ENCODE results near the gene PRRC2B.
"Not testable (repeated sequence)": the region's sequence is repeated elsewhere in the genome, so short reads cannot be mapped to it uniquely, and the experiment has no call there.

The PRRC2B gene

GRCh38 chr9:131438190-131438589 is 44.3 kb downstream of the PRRC2B start:
- FAIRE-seq = no peak

GRCh38 chr9:131439224-131439623 is 45.3 kb downstream of the PRRC2B start:
- FAIRE-seq = no peak

GRCh38 chr9:131441441-131441840 is 47.6 kb downstream of the PRRC2B start:
- FAIRE-seq = no peak

- no peak for FAIRE-seq
Observed at GRCh38 chr9:131442351-131442750, 48.5 kb downstream of the PRRC2B start.

GRCh38 chr9:131443648-131444047 is 49.8 kb downstream of the PRRC2B start:
- no peak for FAIRE-seq

GRCh38 chr9:131446276-131446675 is 52.4 kb downstream of the PRRC2B start:
- FAIRE-seq = no peak

GRCh38 chr9:131447148-131447547 is 53.3 kb downstream of the PRRC2B start:
- FAIRE-seq = no peak

- FAIRE-seq = no peak
Observed at GRCh38 chr9:131447600-131447999, 53.7 kb downstream of the PRRC2B start.

- no peak for FAIRE-seq
Observed at GRCh38 chr9:131448818-131449217, 54.9 kb downstream of the PRRC2B start.

GRCh38 chr9:131449276-131449675 is 55.4 kb downstream of the PRRC2B start:
- FAIRE-seq = no peak

- FAIRE-seq = no peak
Observed at GRCh38 chr9:131454028-131454427, 60.1 kb downstream of the PRRC2B start.

- not testable (repeated sequence) for FAIRE-seq
Observed at GRCh38 chr9:131455655-131456054, 61.8 kb downstream of the PRRC2B start.

- no peak for FAIRE-seq
Observed at GRCh38 chr9:131457746-131458145, 63.9 kb downstream of the PRRC2B start.

- FAIRE-seq = no peak
Observed at GRCh38 chr9:131459056-131459455, 65.2 kb downstream of the PRRC2B start.

GRCh38 chr9:131461166-131461565 is 67.3 kb downstream of the PRRC2B start:
- FAIRE-seq = no peak

- FAIRE-seq = no peak
Observed at GRCh38 chr9:131464354-131465000, 70.6 kb downstream of the PRRC2B start.

- no peak for FAIRE-seq
Observed at GRCh38 chr9:131465401-131465800, 71.5 kb downstream of the PRRC2B start.

- FAIRE-seq = no peak
Observed at GRCh38 chr9:131467214-131467935, 73.5 kb downstream of the PRRC2B start.

GRCh38 chr9:131468031-131468430 is 74.1 kb downstream of the PRRC2B start:
- FAIRE-seq = no peak

GRCh38 chr9:131469356-131469755 is 75.5 kb downstream of the PRRC2B start:
- FAIRE-seq = no peak

- no peak for FAIRE-seq
Observed at GRCh38 chr9:131469951-131470350, 76.1 kb downstream of the PRRC2B start.

GRCh38 chr9:131470581-131470991 is 76.7 kb downstream of the PRRC2B start:
- no peak for FAIRE-seq

GRCh38 chr9:131472085-131472484 is 78.2 kb downstream of the PRRC2B start:
- not testable (repeated sequence) for FAIRE-seq

GRCh38 chr9:131473198-131473885 is 79.5 kb downstream of the PRRC2B start:
- no peak for FAIRE-seq
